Breast epithelium (tissue), 3 donors: ENCODE data around the gene THSD4.

Source experiments
- CTCF ChIP-seq, 3 donors: fragments of 450-650 bp; IDR thresholded peaks; one replicate each; pipeline ENCODE4 v1.5.1; 2016 to 2017; ENCODE audit warnings: antibody characterized with exemption in 3 of 3, mild to moderate bottlenecking in 3 of 3, moderate library complexity in 3 of 3
- POLR2A ChIP-seq: fragments of 450-650 bp; IDR thresholded peaks from one replicate; pipeline ENCODE4 v1.6.1; 2016; ENCODE audit warnings: antibody characterized with exemption, mild to moderate bottlenecking, moderate library complexity

- TF ChIP-seq CTCF (IDR thresholded peaks at IDR 0.05): no peak
- no peak for TF ChIP-seq POLR2A
Observed at GRCh38 chr15:71691081-71691457, 575.8 kb downstream of the THSD4 start.
